NCI-H1694 treated with DMSO at 0.1 percent for 48 hours (cell line): Measurements from ENCODE around the gene ZMIZ1.

ENCODE experiments used
- DNase-seq: peaks from one replicate; lab custom pipeline; 2025; lab: John Stamatoyannopoulos, UW

ZMIZ1 gene

GRCh38 chr10:79359816-79360498, 291.2 kb downstream of the ZMIZ1 start:
- no peak for DNase-seq

DNA sequence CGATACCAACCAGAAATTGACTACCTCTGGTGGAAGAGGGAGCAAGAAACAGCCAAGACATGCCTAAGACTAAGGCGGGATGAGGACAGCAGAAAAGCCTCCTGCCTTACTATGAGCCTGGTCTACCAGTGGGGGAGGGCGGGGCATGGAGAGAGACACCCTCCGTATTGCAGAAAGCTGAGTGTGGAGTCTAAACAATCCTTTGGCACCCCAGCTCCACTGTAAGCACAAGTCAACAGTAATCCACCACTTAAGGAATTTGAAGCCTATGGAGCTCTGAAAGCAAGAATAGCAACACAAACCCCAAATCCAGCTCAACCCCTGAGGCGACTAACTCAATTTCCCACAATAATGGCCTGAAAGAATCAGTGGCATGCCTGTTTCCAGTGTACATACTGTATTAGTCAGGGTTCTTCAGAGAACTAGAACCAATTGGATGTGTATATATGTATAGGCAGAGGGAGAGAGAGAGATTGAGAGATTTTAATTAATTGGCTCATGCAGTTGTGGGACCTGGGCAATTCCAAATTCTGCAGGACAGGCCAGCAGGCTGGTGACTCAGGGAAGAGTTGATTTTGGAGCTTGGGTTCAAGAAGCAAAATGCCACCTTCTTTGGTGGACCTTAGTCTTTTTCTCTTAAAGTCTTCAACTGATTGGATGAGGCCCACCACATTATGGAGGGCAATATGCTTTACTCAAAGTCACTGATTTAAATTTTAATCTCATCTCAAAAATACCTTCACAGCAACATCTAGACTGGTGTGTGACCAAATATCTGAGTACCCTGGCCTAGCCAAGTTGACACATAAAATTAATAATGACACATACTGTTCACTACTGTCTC, 292.0 kb downstream of the ZMIZ1 start:
- DNase-seq = no peak

GRCh38 chr10:79361726-79362397, 293.1 kb downstream of the ZMIZ1 start:
- no peak for DNase-seq
